ENCODE data around the gene METTL15. TPM values are rescaled to one million over a fixed set of nuclear protein-coding genes. Genes with fewer than 3 reads are reported as not detected.

METTL15 gene
- total RNA-seq, 1 experiment from 2014 or later = 9.1 TPM

DNA sequence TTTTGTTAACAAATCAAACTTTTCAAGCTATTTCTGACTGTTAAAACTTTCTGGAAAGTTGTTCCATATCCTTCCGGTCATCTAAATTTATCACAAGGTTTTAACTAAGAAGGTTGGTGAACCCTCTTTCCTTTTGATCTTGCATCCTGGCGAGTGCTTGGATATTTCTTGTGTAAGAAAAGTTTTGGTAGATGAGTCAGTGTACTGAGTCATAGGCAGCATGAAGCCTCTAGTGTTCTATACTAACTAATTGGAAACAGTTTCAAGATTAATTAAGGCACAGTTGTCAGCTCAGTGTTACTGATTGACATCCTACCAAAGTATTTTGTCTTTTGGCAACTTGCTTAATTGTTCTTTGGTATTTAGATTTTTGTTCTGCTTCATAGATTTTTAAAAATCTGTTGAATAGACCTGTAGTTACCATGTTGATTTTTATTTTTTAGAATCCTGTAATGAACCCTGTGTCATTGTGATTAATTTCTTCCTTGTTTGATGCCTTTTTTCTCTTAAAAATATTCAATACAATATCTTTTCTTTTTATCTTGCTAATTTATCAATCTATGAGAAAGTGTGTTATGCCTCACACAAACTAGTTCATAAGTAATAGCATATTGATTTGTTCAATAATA is 38.0 kb downstream of the METTL15 start:
- WGBS (ENCODE audit: extremely low coverage, insufficient read length, low lambda C conversion rate) = no CpG with 5 or more reads among the region's 2 CpGs
- Histone ChIP-seq H3K27me3 (ENCODE audit: insufficient read depth, low read length) (no peaks in the 10 kb centered on the region), H3K23ac (ENCODE audit: insufficient read length, low read depth, low read length) (no peak overlapping the region), H4K20me1 (ENCODE audit: control insufficient read depth, insufficient read depth, insufficient read length) (no peaks in the 10 kb centered on the region), H3K4me1 (ENCODE audit: insufficient read depth, low read length) (no peaks in the 10 kb centered on the region), H3K9ac (ENCODE audit: extremely low read depth, insufficient read length, low read length) (no peak overlapping the region), H4K5ac (ENCODE audit: insufficient read length, low read depth, low read length) (no peak overlapping the region), H2BK12ac (ENCODE audit: insufficient read length, low read depth, low read length) (no peak overlapping the region), H2BK120ac (ENCODE audit: low read depth, low read length, poor library complexity, severe bottlenecking) (no peak overlapping the region), H3K27ac (ENCODE audit: insufficient read length, low read depth, low read length) (no peak overlapping the region), H4K8ac (replicated peaks; ENCODE audit: insufficient read length, low read depth, low read length) (no peak overlapping the region), H3K4ac (ENCODE audit: low read depth, low read length) (no peak overlapping the region), H3K79me2 (ENCODE audit: insufficient read depth, low read length) (no peaks in the 10 kb centered on the region), H3K14ac (ENCODE audit: insufficient read depth, low read length) (no peak overlapping the region), H3K56ac (ENCODE audit: insufficient read length, low read depth, low read length) (no peak overlapping the region), H2BK5ac (ENCODE audit: insufficient read length, low read length) (no peak overlapping the region), H4K91ac (ENCODE audit: insufficient read length, low read depth, low read length) (no peak overlapping the region), H3K18ac (ENCODE audit: insufficient read length, low read depth, low read length) (no peak overlapping the region), H3T11ph (ENCODE audit: low read length) (no peak overlapping the region), H2AK5ac (ENCODE audit: insufficient read length, low read length) (no peak overlapping the region), H3K4me2 (ENCODE audit: insufficient read depth, insufficient read length, low read length) (no peak overlapping the region), H3K23me2 (ENCODE audit: insufficient read length, low read depth, low read length, poor library complexity, severe bottlenecking) (no peaks in the 10 kb centered on the region), H3K9me3 (ENCODE audit: control insufficient read depth, low read depth, low read length) (peaks cover 1% of the 10 kb centered on the region), H2AFZ (ENCODE audit: low read length) (no peak overlapping the region), H2BK15ac (ENCODE audit: low read depth, low read length) (no peak overlapping the region), H3K79me1 (ENCODE audit: insufficient read depth, low read depth, low read length, poor library complexity, severe bottlenecking) (no peaks in the 10 kb centered on the region), H2BK20ac (ENCODE audit: low read depth, low read length, poor library complexity, severe bottlenecking) (no peak overlapping the region)
- TF ChIP-seq, protein P1, sequence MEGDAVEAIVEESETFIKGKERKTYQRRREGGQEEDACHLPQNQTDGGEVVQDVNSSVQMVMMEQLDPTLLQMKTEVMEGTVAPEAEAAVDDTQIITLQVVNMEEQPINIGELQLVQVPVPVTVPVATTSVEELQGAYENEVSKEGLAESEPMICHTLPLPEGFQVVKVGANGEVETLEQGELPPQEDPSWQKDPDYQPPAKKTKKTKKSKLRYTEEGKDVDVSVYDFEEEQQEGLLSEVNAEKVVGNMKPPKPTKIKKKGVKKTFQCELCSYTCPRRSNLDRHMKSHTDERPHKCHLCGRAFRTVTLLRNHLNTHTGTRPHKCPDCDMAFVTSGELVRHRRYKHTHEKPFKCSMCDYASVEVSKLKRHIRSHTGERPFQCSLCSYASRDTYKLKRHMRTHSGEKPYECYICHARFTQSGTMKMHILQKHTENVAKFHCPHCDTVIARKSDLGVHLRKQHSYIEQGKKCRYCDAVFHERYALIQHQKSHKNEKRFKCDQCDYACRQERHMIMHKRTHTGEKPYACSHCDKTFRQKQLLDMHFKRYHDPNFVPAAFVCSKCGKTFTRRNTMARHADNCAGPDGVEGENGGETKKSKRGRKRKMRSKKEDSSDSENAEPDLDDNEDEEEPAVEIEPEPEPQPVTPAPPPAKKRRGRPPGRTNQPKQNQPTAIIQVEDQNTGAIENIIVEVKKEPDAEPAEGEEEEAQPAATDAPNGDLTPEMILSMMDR (conservative IDR thresholded peaks at IDR 0.05) = no peak
- Mint-ChIP-seq H3K4me3 (no peak overlapping the region), H3K4me1 (peaks cover 4 to 18% of the 10 kb centered on the region in 2 experiments; a peak in 3 of 4 replicates), H3K36me3 (ENCODE audit: insufficient read depth in 1 of 3, low read depth in 3 of 3) (peaks cover under 1 to 2% (median under 1%) of the 10 kb centered on the region in 3 experiments; a peak in 5 of 7 replicates), H3K27ac (peak overlapping the region in 2 of 3 experiments; percentile 22 to 28; a peak in 1 of 7 replicates), H3K27me3 (ENCODE audit: low read depth) (no peaks in the 10 kb centered on the region), H3K9me3 (peaks cover under 1 to 4% of the 10 kb centered on the region in 2 experiments)
- DNase-seq = no peak
